Kidney epithelial cell (primary cell): ENCODE measurements around the gene TEAD4. TPM values are rescaled to one million over a fixed set of nuclear protein-coding genes. Genes with fewer than 3 reads are reported as not detected.
"Not testable (repeated sequence)": the region's sequence is repeated elsewhere in the genome, so short reads cannot be mapped to it uniquely, and the experiment has no call there.

Experiments used
- DNase-seq: peaks from one replicate; pipeline ENCODE4 v3.0.0-alpha.2; 2010; ENCODE audit warnings: low read depth
- H3K27me3 ChIP-seq: 2 replicates; pipeline ENCODE4 v1.6.0; 2011; ENCODE audit warnings: low read length; ENCODE audit not compliant: control insufficient read depth, insufficient read depth
- H3K36me3 ChIP-seq: 2 replicates; pipeline ENCODE4 v1.5.1; 2011; ENCODE audit warnings: low read length; ENCODE audit not compliant: control insufficient read depth, insufficient read depth
- H3K4me3 ChIP-seq: 2 replicates; pipeline ENCODE4 v1.5.1; 2011; ENCODE audit warnings: low read depth, mild to moderate bottlenecking, control low read depth, low read length
- CTCF ChIP-seq: IDR thresholded peaks from 2 replicates; pipeline ENCODE4 v1.5.1; 2011; ENCODE audit warnings: mild to moderate bottlenecking, moderate library complexity, low read length, control low read depth, inconsistent platforms; ENCODE audit not compliant: insufficient read depth, poor library complexity, severe bottlenecking
- total RNA-seq: library from RNA; depleted of rRNA; stranded (reverse); fragments of >200 nt; gene quantifications from 2 replicates; pipeline ENCODE4 v1.2.3, GENCODE V29; 2015

Gene TEAD4
- total RNA-seq, 1 donor from 2014 or later: 38.6 TPM

GRCh38 chr12:3055704-3056467 is 96.7 kb downstream of the TEAD4 start:
- no peak for TF ChIP-seq CTCF
- no peak overlapping the region for H3K4me3 ChIP-seq
- no peak for DNase-seq
- H3K27me3 ChIP-seq: no peaks in the 10 kb centered on the region
- no peaks in the 10 kb centered on the region for H3K36me3 ChIP-seq

GRCh38 chr12:3061059-3061458 is 101.9 kb downstream of the TEAD4 start:
- DNase-seq: no peak
- Histone ChIP-seq H3K27me3 (no peaks in the 10 kb centered on the region), H3K4me3 (no peak overlapping the region), H3K36me3 (no peaks in the 10 kb centered on the region)
- no peak for TF ChIP-seq CTCF

- Histone ChIP-seq H3K27me3 (no peaks in the 10 kb centered on the region), H3K36me3 (no peaks in the 10 kb centered on the region), H3K4me3 (no peak overlapping the region)
- no peak for TF ChIP-seq CTCF
- no peak for DNase-seq
Measured at GRCh38 chr12:3061501-3062215, 102.5 kb downstream of the TEAD4 start.

GRCh38 chr12:3065300-3065699 is 106.1 kb downstream of the TEAD4 start:
- Histone ChIP-seq H3K27me3 (no peaks in the 10 kb centered on the region), H3K36me3 (no peaks in the 10 kb centered on the region), H3K4me3 (no peak overlapping the region)
- TF ChIP-seq CTCF: no peak
- DNase-seq: no peak

- not testable (repeated sequence) for DNase-seq, H3K27me3 ChIP-seq, H3K4me3 ChIP-seq, H3K36me3 ChIP-seq
Measured at GRCh38 chr12:3065846-3066245, 106.6 kb downstream of the TEAD4 start.

GRCh38 chr12:3069714-3070113 is 110.5 kb downstream of the TEAD4 start:
- DNase-seq: no peak
- Histone ChIP-seq H3K36me3 (no peaks in the 10 kb centered on the region), H3K27me3 (no peaks in the 10 kb centered on the region), H3K4me3 (no peak overlapping the region)
- no peak for TF ChIP-seq CTCF
